ENCODE results near the gene POTEB3. TPM values are rescaled to one million over a fixed set of nuclear protein-coding genes. Genes with fewer than 3 reads are reported as not detected.

Gene POTEB3
- total RNA-seq, 2 experiments from 2014 or later = not detected

Small RNA genes lying within 50 kb of the gene (microRNA-seq; reads per million reads assigned to microRNA genes)
- not detected for gene MIR3118-3 (ENCODE audit: borderline microRNAs expressed)
